Measurements from ENCODE around the gene FBXO24.

DNA sequence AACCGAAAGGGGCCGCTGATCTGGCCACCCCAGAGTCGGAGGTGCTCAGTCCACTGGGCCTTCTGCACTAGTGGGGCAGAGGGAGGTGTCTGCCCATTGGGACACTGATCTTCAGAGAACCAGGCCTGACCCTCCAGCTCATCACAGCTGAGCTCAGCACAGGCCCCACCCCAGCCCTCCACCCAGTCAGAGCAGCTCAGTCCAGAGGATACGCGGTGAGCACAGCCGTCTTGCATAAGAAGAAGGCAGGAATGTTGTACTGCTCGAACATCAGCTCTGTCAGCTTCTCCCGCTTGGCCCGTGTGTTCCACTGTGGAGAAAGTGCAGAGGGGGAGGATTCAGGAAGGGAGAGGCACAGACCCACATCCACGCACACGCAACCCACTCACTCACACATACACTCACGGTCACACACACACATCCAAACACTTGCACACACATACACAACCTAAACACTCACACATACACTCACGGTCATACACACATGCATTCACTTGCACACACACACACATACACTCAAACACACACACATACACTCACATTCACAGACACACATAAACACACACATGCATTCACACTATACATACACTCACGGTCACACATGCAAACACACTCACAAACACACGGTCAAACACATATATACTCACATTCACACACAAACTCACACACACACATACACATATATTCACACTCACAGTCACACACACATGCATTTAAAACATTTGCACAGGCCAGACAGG, 63.9 kb downstream of the FBXO24 start:
- TF ChIP-seq POLR2AphosphoS5 (IDR thresholded peaks at IDR 0.05) (no peak), POLR2A (IDR thresholded peaks at IDR 0.05) (no peak)
- TF ChIP-seq, protein P1, sequence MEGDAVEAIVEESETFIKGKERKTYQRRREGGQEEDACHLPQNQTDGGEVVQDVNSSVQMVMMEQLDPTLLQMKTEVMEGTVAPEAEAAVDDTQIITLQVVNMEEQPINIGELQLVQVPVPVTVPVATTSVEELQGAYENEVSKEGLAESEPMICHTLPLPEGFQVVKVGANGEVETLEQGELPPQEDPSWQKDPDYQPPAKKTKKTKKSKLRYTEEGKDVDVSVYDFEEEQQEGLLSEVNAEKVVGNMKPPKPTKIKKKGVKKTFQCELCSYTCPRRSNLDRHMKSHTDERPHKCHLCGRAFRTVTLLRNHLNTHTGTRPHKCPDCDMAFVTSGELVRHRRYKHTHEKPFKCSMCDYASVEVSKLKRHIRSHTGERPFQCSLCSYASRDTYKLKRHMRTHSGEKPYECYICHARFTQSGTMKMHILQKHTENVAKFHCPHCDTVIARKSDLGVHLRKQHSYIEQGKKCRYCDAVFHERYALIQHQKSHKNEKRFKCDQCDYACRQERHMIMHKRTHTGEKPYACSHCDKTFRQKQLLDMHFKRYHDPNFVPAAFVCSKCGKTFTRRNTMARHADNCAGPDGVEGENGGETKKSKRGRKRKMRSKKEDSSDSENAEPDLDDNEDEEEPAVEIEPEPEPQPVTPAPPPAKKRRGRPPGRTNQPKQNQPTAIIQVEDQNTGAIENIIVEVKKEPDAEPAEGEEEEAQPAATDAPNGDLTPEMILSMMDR (IDR thresholded peaks at IDR 0.05): no peak

All from suprapubic skin (tissue), 4 donors.